HepG2 (cell line): ENCODE data around the gene SEMA3E. TPM values are rescaled to one million over a fixed set of nuclear protein-coding genes. Genes with fewer than 3 reads are reported as not detected.

Experiments
- ATAC-seq: fragments of 200-7000 bp; cut with Tn5 transposase; 3 replicates; pipeline ENCODE4 v1.9.1; 2020; ENCODE audit warnings: mild to moderate bottlenecking, moderate library complexity
- BruUV-seq: library from RNA; stranded (reverse); fragments of 400-500 nt; replicated peaks from 2 replicates; lab custom pipeline; 2021; lab: Mats Ljungman, UMichigan
- CTCF ChIA-PET: fragments of 300-600 bp; formaldehyde crosslinking; extraction: SDS; loops from one replicate; lab custom pipeline; 2021; ENCODE audit warnings: low total read pairs, inconsistent platforms, low intra/inter-chr PET ratio; lab: Yijun Ruan, JAX
- POLR2A ChIA-PET: fragments of 350-600 bp; sonication (Branson Sonifier 250); formaldehyde crosslinking; loops from one replicate; lab custom pipeline; 2020; ENCODE audit warnings: antibody characterized with exemption, inconsistent platforms; lab: Yijun Ruan, JAX
- DNase-seq: peaks from one replicate; pipeline ENCODE4 v3.0.0-alpha.2; 2015; ENCODE audit warnings: low spot score
- FAIRE-seq: peaks from 3 replicates; lab custom pipeline; 2011; peaks lifted over from hg19 to GRCh38; lab: Jason Lieb, UNC
- H2AFZ ChIP-seq: one replicate; pipeline ENCODE4 v1.6.1; 2011; ENCODE audit warnings: low read length, inconsistent platforms
- H3K27ac ChIP-seq: fragments of 300-600 bp; 3 replicates; pipeline ENCODE4 v1.8.0; 2011; ENCODE audit warnings: mixed run types, mild to moderate bottlenecking, mixed read lengths, low read length, inconsistent platforms; ENCODE audit not compliant: insufficient read depth; ENCODE audit errors: extremely low read length
- H3K27me3 ChIP-seq, 2 experiments: fragments of 200-600 bp in 1 of 2; 2 replicates in 1 of 2; 3 replicates in 1 of 2; pipeline versions ENCODE4 v1.6.0 to v1.8.0; 2011; ENCODE audit warnings: low read length in 2 of 2, mild to moderate bottlenecking in 2 of 2, moderate library complexity in 2 of 2, inconsistent platforms in 1 of 2; ENCODE audit not compliant: insufficient read depth in 2 of 2, control insufficient read depth in 1 of 2
- H3K36me3 ChIP-seq, 2 experiments: fragments of 200-600 bp in 1 of 2; replicated peaks in 1 of 2; 2 replicates in 1 of 2; 3 replicates in 1 of 2; pipeline versions ENCODE4 v1.5.1 to v1.8.0; 2011; ENCODE audit warnings: low read length in 2 of 2, inconsistent platforms in 1 of 2; ENCODE audit not compliant: insufficient read depth in 2 of 2, control insufficient read depth in 1 of 2
- H3K4me1 ChIP-seq: 2 replicates; pipeline ENCODE4 v1.5.1; 2012; ENCODE audit warnings: low read length, inconsistent platforms; ENCODE audit not compliant: insufficient read depth
- H3K4me2 ChIP-seq: 2 replicates; pipeline ENCODE4 v1.6.0; 2011; ENCODE audit warnings: low read depth, low read length, inconsistent platforms
- H3K4me3 ChIP-seq, 3 experiments: fragments of 200-600 bp in 1 of 3; sonication (generic), shearing (Covaris generic) in 1 of 3; replicated peaks in 1 of 3; 2 replicates each; pipeline ENCODE4 v1.5.1; 2011 to 2016; ENCODE audit warnings: low read length in 3 of 3, inconsistent platforms in 2 of 3, low read depth in 2 of 3, mild to moderate bottlenecking in 2 of 3, control low read depth in 1 of 3, mixed read lengths in 1 of 3; ENCODE audit not compliant: insufficient read depth in 1 of 3
- H3K79me2 ChIP-seq: one replicate; pipeline ENCODE4 v1.6.1; 2011; ENCODE audit warnings: low read length, inconsistent platforms; ENCODE audit not compliant: insufficient read depth
- H3K9ac ChIP-seq: 2 replicates; pipeline ENCODE4 v1.6.0; 2011; ENCODE audit warnings: mild to moderate bottlenecking, low read depth, low read length, inconsistent platforms; ENCODE audit not compliant: insufficient read depth
- H3K9me3 ChIP-seq: 2 replicates; pipeline ENCODE4 v1.5.1; 2012; ENCODE audit warnings: mild to moderate bottlenecking, low read length
- H4K20me1 ChIP-seq: 2 replicates; pipeline ENCODE4 v1.6.0; 2011; ENCODE audit warnings: inconsistent platforms, mild to moderate bottlenecking, low read length, moderate library complexity; ENCODE audit not compliant: insufficient read depth
- SNAI1 ChIP-seq: sonication (generic); formaldehyde crosslinking; IDR thresholded peaks from 2 replicates; pipeline ENCODE4 v1.5.0; 2020; ENCODE audit warnings: mild to moderate bottlenecking, missing genetic modification reagents, borderline replicate concordance
- ZNF329 ChIP-seq: sonication (generic); formaldehyde crosslinking; IDR thresholded peaks from 2 replicates; pipeline ENCODE4 v1.9.0; 2021; ENCODE audit warnings: low read depth, mild to moderate bottlenecking, missing genetic modification reagents
- WGBS: methylation state at CpG from one replicate; pipeline ENCODE4 v1.1.6; 2017; ENCODE audit warnings: low lambda C conversion rate; 5-methylcytosine and 5-hydroxymethylcytosine counted together
- in situ Hi-C: cut with HindIII; loops from 2 replicates; pipeline ENCODE4 v1.10.0; 2017; ENCODE audit warnings: low pct_unique_long_range_greater_than_20kb; ENCODE audit not compliant: extremely low pct_ligation_motif_present
- intact Hi-C: fragments of 100-400 bp; cut with micrococcal nuclease; formaldehyde crosslinking; loops from one replicate; pipeline ENCODE4 v1.10.0; 2022; ENCODE audit not compliant: unreplicated experiment
- polyA plus RNA-seq, 8 experiments: library from polyadenylated mRNA; depleted of rRNA in 3 of 8; stranded (reverse) in 7 of 8; unstranded in 1 of 8; fragments of >200 nt; fragmentation: Illumina TruSeq in 4 of 8; extraction: Trizol in 4 of 8; gene quantifications; 2 replicates each; pipeline versions ENCODE4 v1.2.1 to v1.2.3, GENCODE V29; 2011 to 2016; ENCODE audit warnings: low read depth in 4 of 8, missing spikeins in 1 of 8, mixed read lengths in 1 of 8; ENCODE audit not compliant: insufficient read depth in 1 of 8
- total RNA-seq, 5 experiments: library from RNA; depleted of rRNA; stranded (reverse); fragments of >200 nt; fragmentation: Illumina TruSeq; extraction: Trizol; gene quantifications; 2 replicates each; pipeline ENCODE4 v1.2.3, GENCODE V29; 2016; ENCODE audit warnings: low read depth in 1 of 5
- TF ChIP-seq, protein P1 (sequence below): sonication (generic); formaldehyde crosslinking; IDR thresholded peaks from 2 replicates; pipeline ENCODE4 v1.4.0; 2020; ENCODE audit warnings: missing genetic modification reagents
- TF ChIP-seq, protein P2 (sequence below): sonication (generic); formaldehyde crosslinking; IDR thresholded peaks from 2 replicates; pipeline ENCODE4 v1.5.1; 2020; ENCODE audit warnings: missing genetic modification reagents, mild to moderate bottlenecking, borderline replicate concordance

Gene SEMA3E
- total and polyA plus RNA-seq, 2 of the 13 experiments (the other 11 are each of a cell fraction or from before 2014, with no cell fraction given), result not detected

DNA sequence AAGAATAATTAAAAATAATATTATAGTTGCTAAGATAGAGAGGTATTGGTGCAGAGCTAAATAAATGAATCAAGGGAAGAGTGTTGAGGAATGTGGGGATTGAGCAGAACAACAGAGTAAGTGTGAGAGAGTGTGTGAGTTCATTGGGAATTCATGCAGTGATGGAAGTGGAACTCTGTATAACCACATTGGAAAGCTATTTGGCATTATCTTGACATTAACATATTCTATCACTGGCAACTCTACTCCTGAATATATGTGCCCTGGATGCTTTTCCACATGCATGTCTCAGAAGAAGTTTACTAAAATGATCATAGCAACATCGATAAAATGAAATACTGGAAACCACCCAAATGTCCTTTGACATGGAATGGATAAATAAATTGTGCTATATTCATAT lies 164.1 kb downstream of the SEMA3E start:
- no peak overlapping the region for H3K27ac ChIP-seq
- no peaks in the 10 kb centered on the region for H3K27me3 ChIP-seq
- no peak for ATAC-seq
- FAIRE-seq, result no peak
- H3K79me2 ChIP-seq, result no peaks in the 10 kb centered on the region
- intact Hi-C loops, result no loop called here
- H3K36me3 ChIP-seq, result no peaks in the 10 kb centered on the region
- 0% methylated on average over 1 of the region's 1 CpG for WGBS
- TF ChIP-seq, protein P1, sequence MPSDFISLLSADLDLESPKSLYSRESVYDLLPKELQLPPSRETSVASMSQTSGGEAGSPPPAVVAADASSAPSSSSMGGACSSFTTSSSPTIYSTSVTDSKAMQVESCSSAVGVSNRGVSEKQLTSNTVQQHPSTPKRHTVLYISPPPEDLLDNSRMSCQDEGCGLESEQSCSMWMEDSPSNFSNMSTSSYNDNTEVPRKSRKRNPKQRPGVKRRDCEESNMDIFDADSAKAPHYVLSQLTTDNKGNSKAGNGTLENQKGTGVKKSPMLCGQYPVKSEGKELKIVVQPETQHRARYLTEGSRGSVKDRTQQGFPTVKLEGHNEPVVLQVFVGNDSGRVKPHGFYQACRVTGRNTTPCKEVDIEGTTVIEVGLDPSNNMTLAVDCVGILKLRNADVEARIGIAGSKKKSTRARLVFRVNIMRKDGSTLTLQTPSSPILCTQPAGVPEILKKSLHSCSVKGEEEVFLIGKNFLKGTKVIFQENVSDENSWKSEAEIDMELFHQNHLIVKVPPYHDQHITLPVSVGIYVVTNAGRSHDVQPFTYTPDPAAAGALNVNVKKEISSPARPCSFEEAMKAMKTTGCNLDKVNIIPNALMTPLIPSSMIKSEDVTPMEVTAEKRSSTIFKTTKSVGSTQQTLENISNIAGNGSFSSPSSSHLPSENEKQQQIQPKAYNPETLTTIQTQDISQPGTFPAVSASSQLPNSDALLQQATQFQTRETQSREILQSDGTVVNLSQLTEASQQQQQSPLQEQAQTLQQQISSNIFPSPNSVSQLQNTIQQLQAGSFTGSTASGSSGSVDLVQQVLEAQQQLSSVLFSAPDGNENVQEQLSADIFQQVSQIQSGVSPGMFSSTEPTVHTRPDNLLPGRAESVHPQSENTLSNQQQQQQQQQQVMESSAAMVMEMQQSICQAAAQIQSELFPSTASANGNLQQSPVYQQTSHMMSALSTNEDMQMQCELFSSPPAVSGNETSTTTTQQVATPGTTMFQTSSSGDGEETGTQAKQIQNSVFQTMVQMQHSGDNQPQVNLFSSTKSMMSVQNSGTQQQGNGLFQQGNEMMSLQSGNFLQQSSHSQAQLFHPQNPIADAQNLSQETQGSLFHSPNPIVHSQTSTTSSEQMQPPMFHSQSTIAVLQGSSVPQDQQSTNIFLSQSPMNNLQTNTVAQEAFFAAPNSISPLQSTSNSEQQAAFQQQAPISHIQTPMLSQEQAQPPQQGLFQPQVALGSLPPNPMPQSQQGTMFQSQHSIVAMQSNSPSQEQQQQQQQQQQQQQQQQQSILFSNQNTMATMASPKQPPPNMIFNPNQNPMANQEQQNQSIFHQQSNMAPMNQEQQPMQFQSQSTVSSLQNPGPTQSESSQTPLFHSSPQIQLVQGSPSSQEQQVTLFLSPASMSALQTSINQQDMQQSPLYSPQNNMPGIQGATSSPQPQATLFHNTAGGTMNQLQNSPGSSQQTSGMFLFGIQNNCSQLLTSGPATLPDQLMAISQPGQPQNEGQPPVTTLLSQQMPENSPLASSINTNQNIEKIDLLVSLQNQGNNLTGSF (CRISPR knock-in tag), result no peak
- TF ChIP-seq, protein P2, sequence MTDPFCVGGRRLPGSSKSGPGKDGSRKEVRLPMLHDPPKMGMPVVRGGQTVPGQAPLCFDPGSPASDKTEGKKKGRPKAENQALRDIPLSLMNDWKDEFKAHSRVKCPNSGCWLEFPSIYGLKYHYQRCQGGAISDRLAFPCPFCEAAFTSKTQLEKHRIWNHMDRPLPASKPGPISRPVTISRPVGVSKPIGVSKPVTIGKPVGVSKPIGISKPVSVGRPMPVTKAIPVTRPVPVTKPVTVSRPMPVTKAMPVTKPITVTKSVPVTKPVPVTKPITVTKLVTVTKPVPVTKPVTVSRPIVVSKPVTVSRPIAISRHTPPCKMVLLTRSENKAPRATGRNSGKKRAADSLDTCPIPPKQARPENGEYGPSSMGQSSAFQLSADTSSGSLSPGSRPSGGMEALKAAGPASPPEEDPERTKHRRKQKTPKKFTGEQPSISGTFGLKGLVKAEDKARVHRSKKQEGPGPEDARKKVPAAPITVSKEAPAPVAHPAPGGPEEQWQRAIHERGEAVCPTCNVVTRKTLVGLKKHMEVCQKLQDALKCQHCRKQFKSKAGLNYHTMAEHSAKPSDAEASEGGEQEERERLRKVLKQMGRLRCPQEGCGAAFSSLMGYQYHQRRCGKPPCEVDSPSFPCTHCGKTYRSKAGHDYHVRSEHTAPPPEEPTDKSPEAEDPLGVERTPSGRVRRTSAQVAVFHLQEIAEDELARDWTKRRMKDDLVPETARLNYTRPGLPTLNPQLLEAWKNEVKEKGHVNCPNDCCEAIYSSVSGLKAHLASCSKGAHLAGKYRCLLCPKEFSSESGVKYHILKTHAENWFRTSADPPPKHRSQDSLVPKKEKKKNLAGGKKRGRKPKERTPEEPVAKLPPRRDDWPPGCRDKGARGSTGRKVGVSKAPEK (CRISPR knock-in tag), result no peak
- TF ChIP-seq SNAI1 (CRISPR knock-in tag), result no peak
- TF ChIP-seq ZNF329 (CRISPR knock-in tag), result no peak
- in situ Hi-C loops, result no loop called here
- no peak for DNase-seq
- H3K9me3 ChIP-seq, result no peaks in the 10 kb centered on the region
- BruUV-seq, result no TSS peak
- CTCF ChIA-PET, result no interaction called here
- H3K9ac ChIP-seq, result no peak overlapping the region
- no peak overlapping the region for H2AFZ ChIP-seq
- no peak overlapping the region for H3K4me2 ChIP-seq
- H3K4me3 ChIP-seq, result no peak overlapping the region
- POLR2A ChIA-PET, result no interaction called here
- H3K4me1 ChIP-seq, result no peaks in the 10 kb centered on the region
- H4K20me1 ChIP-seq, result no peaks in the 10 kb centered on the region
